Naive B cell (primary cell): ENCODE results near the gene CRTAP. TPM values are rescaled to one million over a fixed set of nuclear protein-coding genes. Genes with fewer than 3 reads are reported as not detected.
"Not testable (repeated sequence)": the region's sequence is repeated elsewhere in the genome, so short reads cannot be mapped to it uniquely, and the experiment has no call there.

ENCODE experiments used
- ATAC-seq, 2 donors: fragments of 150-1000 bp; cut with Tn5 transposase; 2 replicates each; pipeline ENCODE4 v1.10.0; 2021; ENCODE audit warnings: low read depth in 2 of 2, mild to moderate bottlenecking in 2 of 2, moderate library complexity in 2 of 2
- DNase-seq: peaks from one replicate; pipeline ENCODE4 v3.0.0; 2022
- H3K27ac Mint-ChIP-seq, 6 donors: one replicate each; pipeline ENCODE4 v1.8.0; 2020 to 2022; ENCODE audit warnings: mild to moderate bottlenecking in 6 of 6, mixed read lengths in 6 of 6, moderate library complexity in 5 of 6, inconsistent platforms in 2 of 6
- H3K27me3 Mint-ChIP-seq, 3 donors: one replicate each; pipeline ENCODE4 v1.8.0; 2021 to 2022; ENCODE audit warnings: mixed read lengths in 3 of 3, mild to moderate bottlenecking in 1 of 3
- H3K36me3 Mint-ChIP-seq, 2 donors: one replicate each; pipeline ENCODE4 v1.8.0; 2020 to 2022; ENCODE audit warnings: mixed read lengths in 2 of 2, inconsistent platforms in 1 of 2, mild to moderate bottlenecking in 1 of 2
- H3K4me1 Mint-ChIP-seq, 3 donors: one replicate each; pipeline ENCODE4 v1.8.0; 2020 to 2022; ENCODE audit warnings: mixed read lengths in 3 of 3, inconsistent platforms in 1 of 3, mild to moderate bottlenecking in 1 of 3, moderate library complexity in 1 of 3
- H3K4me3 Mint-ChIP-seq, 8 donors: one replicate each; pipeline ENCODE4 v1.8.0; 2020 to 2022; ENCODE audit warnings: mild to moderate bottlenecking in 8 of 8, mixed read lengths in 8 of 8, moderate library complexity in 8 of 8, inconsistent platforms in 2 of 8
- H3K9me3 Mint-ChIP-seq, 7 donors: one replicate each; pipeline ENCODE4 v1.8.0; 2020 to 2022; ENCODE audit warnings: mixed read lengths in 7 of 7, mild to moderate bottlenecking in 5 of 7, inconsistent platforms in 2 of 7, moderate library complexity in 1 of 7
- polyA plus RNA-seq, 6 donors: library from polyadenylated mRNA; unstranded; fragments of 300-500 nt; fragmentation: Illumina TruSeq; gene quantifications; one replicate each; pipeline ENCODE4 v1.2.3, GENCODE V29; 2021; ENCODE audit warnings: low read depth in 6 of 6

Gene CRTAP
- polyA plus RNA-seq, result 10 to 100 TPM; 66.0 to 87.6 (median 75.1) TPM

DNA sequence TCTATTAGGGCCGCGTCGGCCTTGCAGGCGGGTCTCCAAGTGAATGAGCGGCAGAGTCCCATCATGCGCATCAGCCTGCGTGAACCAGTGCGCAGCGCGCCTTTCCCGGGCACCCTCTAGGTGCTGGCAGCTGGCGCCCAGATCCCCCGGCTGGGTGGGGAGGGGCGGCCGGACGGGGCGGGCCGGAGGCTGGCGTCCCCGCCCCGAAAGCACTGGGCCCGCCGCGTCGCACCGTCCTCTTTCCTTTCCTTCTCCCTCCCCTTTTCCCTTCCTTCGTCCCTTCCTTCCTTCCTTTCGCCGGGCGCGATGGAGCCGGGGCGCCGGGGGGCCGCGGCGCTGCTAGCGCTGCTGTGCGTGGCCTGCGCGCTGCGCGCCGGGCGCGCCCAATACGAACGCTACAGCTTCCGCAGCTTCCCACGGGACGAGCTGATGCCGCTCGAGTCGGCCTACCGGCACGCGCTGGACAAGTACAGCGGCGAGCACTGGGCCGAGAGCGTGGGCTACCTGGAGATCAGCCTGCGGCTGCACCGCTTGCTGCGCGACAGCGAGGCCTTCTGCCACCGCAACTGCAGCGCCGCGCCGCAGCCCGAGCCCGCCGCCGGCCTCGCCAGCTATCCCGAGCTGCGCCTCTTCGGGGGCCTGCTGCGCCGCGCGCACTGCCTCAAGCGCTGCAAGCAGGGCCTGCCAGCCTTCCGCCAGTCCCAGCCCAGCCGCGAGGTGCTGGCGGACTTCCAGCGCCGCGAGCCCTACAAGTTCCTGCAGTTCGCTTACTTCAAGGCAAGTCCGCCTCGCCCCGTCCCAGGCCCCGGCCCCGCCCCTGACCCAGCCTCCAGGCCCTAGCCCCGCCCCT is at the start of gene CRTAP:
Gene CRTAP (plus strand): TSS at position 243 of the 850 bp plus-strand sequence. CDS start 64 bp downstream, at position 307.
- Mint-ChIP-seq H3K4me1 (peaks cover 28 to 60% (median 42%) of the 10 kb centered on the region in 3 donors), H3K4me3 (peak within 1 kb of the TSS; percentile 86 to 97 (median 92)), H3K27me3 (no peaks in the 10 kb centered on the region), H3K27ac (peak within 1 kb of the TSS; percentile 83 to 97 (median 90)), H3K36me3 (no peaks in the 10 kb centered on the region), H3K9me3 (no peaks in the 10 kb centered on the region)
- ATAC-seq (peak; percentile 81 to 82), DNase-seq (peak; percentile 83)

- Mint-ChIP-seq H3K4me3 (peak overlapping the region in 1 of 8 donors; percentile 32), H3K36me3 (peaks cover 0 to 4% of the 10 kb centered on the region in 2 donors)
Observed at GRCh38 chr3:33064929-33065328, 48.9 kb upstream of the CRTAP start.

DNA sequence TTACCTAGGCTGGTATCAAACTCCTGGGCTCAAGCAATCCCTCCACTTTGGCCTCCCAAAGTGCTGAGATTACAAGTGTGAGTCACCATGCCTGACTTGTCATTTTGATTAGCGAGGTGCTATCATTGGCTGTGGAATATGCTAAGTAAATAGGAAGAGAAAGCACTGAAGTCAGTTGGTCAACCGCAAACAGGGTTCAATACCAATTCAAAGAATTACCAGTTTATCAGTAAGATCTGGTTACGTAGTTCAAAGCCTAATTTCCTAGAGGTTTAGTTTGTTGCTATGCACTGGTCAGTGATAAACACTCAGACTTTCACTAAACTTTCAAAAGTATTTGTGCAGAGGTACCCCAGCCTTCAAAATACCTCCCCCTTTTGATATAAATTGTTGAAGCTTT is 46.3 kb upstream of the CRTAP start:
- H3K27me3 Mint-ChIP-seq, result no peaks in the 10 kb centered on the region
- H3K9me3 Mint-ChIP-seq, result no peaks in the 10 kb centered on the region
- no peak for DNase-seq
- no peak overlapping the region for H3K4me3 Mint-ChIP-seq
- H3K36me3 Mint-ChIP-seq, result peaks cover 8 to 14% of the 10 kb centered on the region in 2 donors
- peaks cover 20 to 21% (median 20%) of the 10 kb centered on the region in 3 donors for H3K4me1 Mint-ChIP-seq
- H3K27ac Mint-ChIP-seq, result peak overlapping the region in 1 of 6 donors; percentile 21
- no peak for ATAC-seq

More at GRCh38 chr3:33064929-33065328, 48.9 kb upstream of the CRTAP start:
- ATAC-seq (no peak), DNase-seq (no peak)
- H3K9me3 Mint-ChIP-seq, result no peaks in the 10 kb centered on the region
- peaks cover 32 to 35% (median 33%) of the 10 kb centered on the region in 3 donors for H3K4me1 Mint-ChIP-seq
- peak overlapping the region in 2 of 6 donors; percentile 62 to 86 for H3K27ac Mint-ChIP-seq
- H3K27me3 Mint-ChIP-seq, result no peaks in the 10 kb centered on the region

- ATAC-seq, DNase-seq, H3K27me3 Mint-ChIP-seq, H3K9me3 Mint-ChIP-seq: not testable (repeated sequence)
- peak overlapping the region in 2 of 6 donors; percentile 4 to 62 for H3K27ac Mint-ChIP-seq
- H3K36me3 Mint-ChIP-seq, result peaks cover 8 to 15% of the 10 kb centered on the region in 2 donors
- peak overlapping the region in 1 of 8 donors; percentile 30 for H3K4me3 Mint-ChIP-seq
- H3K4me1 Mint-ChIP-seq, result peaks cover 14 to 23% (median 20%) of the 10 kb centered on the region in 3 donors
Observed at GRCh38 chr3:33069862-33070261, 44.0 kb upstream of the CRTAP start.

- ATAC-seq (no peak), DNase-seq (no peak)
- Mint-ChIP-seq H3K36me3 (peaks cover 8 to 14% of the 10 kb centered on the region in 2 donors), H3K27ac (peak overlapping the region in 2 of 6 donors; percentile 62 to 90), H3K27me3 (no peaks in the 10 kb centered on the region), H3K4me1 (peaks cover 20 to 33% (median 33%) of the 10 kb centered on the region in 3 donors), H3K9me3 (no peaks in the 10 kb centered on the region), H3K4me3 (no peak overlapping the region)
Observed at GRCh38 chr3:33071181-33071580, 42.6 kb upstream of the CRTAP start.

DNA sequence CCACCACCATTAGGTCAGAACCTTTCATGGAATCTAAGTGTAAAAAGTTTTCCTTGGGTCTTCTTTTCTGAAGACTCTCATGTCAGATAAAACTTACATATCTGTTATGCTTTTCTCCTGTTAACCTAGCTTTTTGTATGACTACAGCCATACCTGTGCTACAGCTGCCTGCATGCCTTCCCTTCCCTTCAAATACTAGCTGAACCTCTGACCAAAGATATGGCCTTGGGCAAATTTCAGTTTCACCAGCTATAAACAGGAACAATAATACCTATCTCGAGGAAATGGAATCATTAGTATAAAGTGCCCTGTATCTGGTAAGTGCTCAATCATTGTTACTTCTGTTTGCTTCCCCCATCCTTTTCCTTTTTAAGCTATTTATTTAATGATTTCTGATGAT is 41.9 kb upstream of the CRTAP start:
- Mint-ChIP-seq H3K9me3 (no peaks in the 10 kb centered on the region), H3K36me3 (peaks cover 8 to 16% of the 10 kb centered on the region in 2 donors), H3K4me1 (peaks cover 24 to 37% (median 37%) of the 10 kb centered on the region in 3 donors), H3K27me3 (no peaks in the 10 kb centered on the region), H3K4me3 (no peak overlapping the region), H3K27ac (peak overlapping the region in 3 of 6 donors; percentile 30 to 80 (median 70))
- ATAC-seq (no peak), DNase-seq (no peak)

DNA sequence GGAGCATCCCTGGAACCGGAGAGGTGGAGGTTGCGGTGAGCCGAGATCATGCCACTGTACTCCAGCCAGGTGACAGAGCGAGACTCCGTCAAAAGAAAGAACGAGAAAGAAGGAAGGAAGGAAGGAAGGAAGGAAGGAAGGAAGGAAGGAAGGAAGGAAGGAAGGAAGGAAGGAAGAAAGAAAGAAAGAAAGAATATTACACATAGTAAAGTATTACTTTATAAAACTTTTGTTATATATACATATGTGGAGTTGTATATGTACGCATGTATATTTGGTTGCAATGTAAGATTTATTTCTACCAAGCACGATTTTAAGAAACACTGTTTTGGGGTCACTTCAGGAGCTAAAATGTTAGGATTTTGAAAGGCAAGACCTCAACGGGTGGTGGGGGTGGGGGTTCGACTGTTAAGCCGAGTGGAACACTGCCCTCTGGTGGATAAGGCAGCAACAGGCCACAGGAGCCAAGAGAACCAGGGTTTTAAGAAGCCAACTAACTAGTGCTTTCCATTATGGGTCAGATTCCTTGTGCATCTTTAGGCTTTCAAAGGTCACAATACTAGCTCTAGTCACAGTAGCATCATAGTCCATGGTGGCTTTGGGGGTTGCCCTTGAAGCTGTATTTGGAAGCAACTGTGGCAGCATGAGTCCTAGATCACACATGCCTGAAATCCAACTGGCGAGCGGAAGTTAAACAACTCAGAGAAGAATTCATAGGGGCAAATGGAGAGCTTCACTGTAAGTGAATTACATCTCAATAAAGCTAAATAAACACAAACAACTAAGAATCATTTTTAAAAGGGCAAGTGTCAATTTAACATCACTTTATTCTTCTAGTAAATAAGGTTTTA is 39.4 kb upstream of the CRTAP start:
- Mint-ChIP-seq H3K27ac (no peak overlapping the region), H3K9me3 (no peaks in the 10 kb centered on the region), H3K4me1 (peaks cover 29 to 47% (median 37%) of the 10 kb centered on the region in 3 donors), H3K4me3 (peak overlapping the region in 1 of 8 donors; percentile 12), H3K27me3 (no peaks in the 10 kb centered on the region), H3K36me3 (peaks cover 8 to 16% of the 10 kb centered on the region in 2 donors)
- peak; percentile 72 to 75 for ATAC-seq
- peak; percentile 37 for DNase-seq

- H3K27me3 Mint-ChIP-seq, result no peaks in the 10 kb centered on the region
- peak overlapping the region in 3 of 6 donors; percentile 17 to 91 (median 19) for H3K27ac Mint-ChIP-seq
- peaks cover 37 to 52% (median 44%) of the 10 kb centered on the region in 3 donors for H3K4me1 Mint-ChIP-seq
- ATAC-seq (no peak), DNase-seq (no peak)
- H3K4me3 Mint-ChIP-seq, result no peak overlapping the region
- peaks cover 8 to 16% of the 10 kb centered on the region in 2 donors for H3K36me3 Mint-ChIP-seq
- H3K9me3 Mint-ChIP-seq, result no peaks in the 10 kb centered on the region
Observed at GRCh38 chr3:33075995-33076394, 37.8 kb upstream of the CRTAP start.

DNA sequence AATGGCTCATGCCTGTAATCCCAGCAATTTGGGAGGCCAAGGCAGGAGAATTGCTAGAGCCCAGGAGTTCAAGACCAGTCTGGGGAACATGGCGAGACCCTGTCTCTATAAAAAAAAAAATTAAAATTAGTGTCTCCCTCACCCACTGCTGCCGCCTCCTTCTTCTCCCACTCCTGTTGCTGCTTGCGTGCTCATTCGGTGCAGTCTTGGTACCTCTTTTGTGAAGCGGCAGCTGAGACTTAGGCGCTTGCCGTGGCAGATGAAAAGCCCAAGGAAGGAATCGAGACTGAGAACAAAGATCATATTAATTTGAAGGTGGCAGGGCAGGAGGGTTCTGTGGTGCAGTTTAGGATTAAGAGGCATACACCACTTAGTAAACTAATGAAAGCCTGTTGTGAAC is 36.9 kb upstream of the CRTAP start:
- Mint-ChIP-seq H3K4me1 (peaks cover 41 to 56% (median 45%) of the 10 kb centered on the region in 3 donors), H3K9me3 (no peaks in the 10 kb centered on the region), H3K27me3 (no peaks in the 10 kb centered on the region), H3K27ac (peak overlapping the region in 1 of 6 donors; percentile 46), H3K36me3 (peaks cover 4 to 11% of the 10 kb centered on the region in 2 donors), H3K4me3 (peak overlapping the region in 1 of 8 donors; percentile 37)
- DNase-seq (no peak), ATAC-seq (no peak)

- Mint-ChIP-seq H3K36me3 (peaks cover 0 to 5% of the 10 kb centered on the region in 2 donors), H3K27ac (peak overlapping the region in 1 of 6 donors; percentile 16), H3K27me3 (no peaks in the 10 kb centered on the region), H3K9me3 (no peaks in the 10 kb centered on the region), H3K4me3 (no peak overlapping the region), H3K4me1 (peaks cover 41 to 57% (median 52%) of the 10 kb centered on the region in 3 donors)
- no peak for DNase-seq
- ATAC-seq, result no peak
Observed at GRCh38 chr3:33077976-33078375, 35.8 kb upstream of the CRTAP start.

GRCh38 chr3:33079813-33080212 is 34.0 kb upstream of the CRTAP start:
- not testable (repeated sequence) for H3K27me3 Mint-ChIP-seq, H3K9me3 Mint-ChIP-seq, H3K4me3 Mint-ChIP-seq, ATAC-seq, H3K36me3 Mint-ChIP-seq, H3K27ac Mint-ChIP-seq, DNase-seq
- H3K4me1 Mint-ChIP-seq, result peaks cover 36 to 56% (median 45%) of the 10 kb centered on the region in 3 donors

GRCh38 chr3:33081812-33082211 is 32.0 kb upstream of the CRTAP start:
- H3K36me3 Mint-ChIP-seq, result no peaks in the 10 kb centered on the region
- H3K27ac Mint-ChIP-seq, result no peak overlapping the region
- no peaks in the 10 kb centered on the region for H3K27me3 Mint-ChIP-seq
- DNase-seq (no peak), ATAC-seq (no peak)
- H3K4me3 Mint-ChIP-seq, result no peak overlapping the region
- H3K4me1 Mint-ChIP-seq, result peaks cover 26 to 58% (median 37%) of the 10 kb centered on the region in 3 donors
- H3K9me3 Mint-ChIP-seq, result no peaks in the 10 kb centered on the region

DNA sequence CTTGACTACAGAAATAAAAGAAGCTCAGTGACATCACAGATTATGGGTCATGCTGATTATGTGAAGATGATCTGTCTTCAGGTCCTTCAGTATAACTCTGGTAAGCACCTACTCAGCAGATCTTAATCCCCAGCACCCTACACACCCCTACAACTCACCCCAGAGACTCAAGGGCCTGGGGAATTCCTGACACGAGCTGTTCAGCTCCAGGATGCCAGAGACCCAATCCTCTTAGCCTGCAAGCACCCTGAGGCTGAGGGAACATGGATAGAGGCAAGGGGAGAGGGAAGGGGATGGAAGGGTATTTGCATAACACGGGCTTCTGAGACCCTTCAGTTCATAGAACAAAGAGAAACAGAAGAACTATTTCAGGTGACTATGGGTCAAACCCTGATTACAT is 29.9 kb upstream of the CRTAP start:
- no peak for DNase-seq
- no peaks in the 10 kb centered on the region for H3K36me3 Mint-ChIP-seq
- no peak overlapping the region for H3K4me3 Mint-ChIP-seq
- H3K27ac Mint-ChIP-seq, result no peak overlapping the region
- H3K9me3 Mint-ChIP-seq, result no peaks in the 10 kb centered on the region
- ATAC-seq, result no peak
- peaks cover 40 to 69% (median 57%) of the 10 kb centered on the region in 3 donors for H3K4me1 Mint-ChIP-seq
- H3K27me3 Mint-ChIP-seq, result no peaks in the 10 kb centered on the region
